Ecto neural progenitor cell (in vitro differentiated cells): Measurements from ENCODE around the gene CTSW.

Experiments used
- DNase-seq: peaks from one replicate; pipeline ENCODE4 v3.0.0-alpha.2; 2018; ENCODE audit warnings: low spot score

The CTSW gene

GRCh38 chr11:65903068-65903481 lies 23.4 kb downstream of the CTSW start:
- DNase-seq, result no peak

- DNase-seq, result no peak
Measured at GRCh38 chr11:65903715-65904114, 24.1 kb downstream of the CTSW start.

- DNase-seq, result no peak
Measured at GRCh38 chr11:65906602-65907001, 27.0 kb downstream of the CTSW start.

DNA sequence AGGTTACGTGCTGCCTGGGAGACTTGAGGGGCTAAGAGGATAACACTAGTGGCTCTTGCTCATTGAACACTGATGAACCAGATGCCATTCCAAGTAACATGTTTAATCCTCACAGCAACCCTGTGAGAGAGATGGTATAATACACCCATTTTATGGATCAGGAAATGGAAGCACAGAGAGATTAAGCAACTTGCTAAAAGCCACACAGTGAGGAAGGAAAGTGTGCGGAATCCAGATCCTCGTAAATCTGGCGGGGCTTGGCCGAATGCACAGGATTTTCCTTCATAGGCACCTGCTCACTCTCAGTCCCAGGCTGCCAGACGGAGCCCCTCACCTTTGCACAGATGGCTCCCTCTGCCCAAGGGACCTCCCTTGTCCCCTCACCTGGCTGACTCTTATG lies 28.2 kb downstream of the CTSW start:
- DNase-seq, result no peak

DNA sequence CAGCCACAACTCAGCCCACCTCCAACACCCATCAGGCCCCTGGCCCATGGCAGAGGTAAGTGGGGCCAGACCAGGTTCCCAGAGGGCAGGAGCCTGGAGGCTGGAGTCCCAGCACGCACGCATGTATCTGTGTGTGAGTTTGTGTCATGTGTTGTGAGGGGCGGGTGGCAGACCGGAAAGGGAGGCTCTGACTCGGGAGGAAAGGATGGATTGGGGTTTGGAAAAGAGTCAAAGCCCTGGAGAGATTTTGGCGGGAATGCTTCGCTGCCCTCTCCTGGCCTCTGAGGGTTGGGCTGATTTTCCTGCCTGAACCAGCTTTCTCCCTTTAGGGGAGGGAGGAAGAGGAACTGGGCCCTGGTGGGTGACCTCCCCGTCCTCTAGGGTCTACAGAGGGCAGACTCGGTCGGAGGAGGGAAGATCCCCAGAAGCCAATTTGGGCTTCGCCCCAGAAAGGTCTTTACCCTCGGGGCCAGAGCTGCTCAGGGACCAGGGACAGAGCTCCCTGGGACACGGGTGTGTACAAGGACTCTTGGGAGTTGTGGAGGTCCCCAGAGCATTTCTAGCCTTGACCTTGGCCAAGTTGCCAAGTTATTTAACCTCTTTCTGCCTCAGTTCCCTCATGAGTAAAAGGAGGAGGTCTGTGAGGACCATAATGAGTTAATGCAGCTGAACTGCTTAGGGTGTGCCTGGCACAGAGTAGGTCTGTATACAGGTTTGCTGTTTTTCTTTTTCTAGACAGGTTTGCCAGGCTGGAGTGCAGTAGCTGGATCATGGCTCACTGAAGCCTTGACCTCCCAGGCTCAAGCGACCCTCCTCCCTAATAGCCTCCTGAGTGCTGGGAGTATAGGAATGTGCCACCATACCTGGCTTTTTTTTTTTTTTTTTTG lies 32.3 kb downstream of the CTSW start:
- peak; percentile 59 for DNase-seq

GRCh38 chr11:65912845-65913244 lies 33.2 kb downstream of the CTSW start:
- DNase-seq, result no peak

GRCh38 chr11:65915101-65915820 lies 35.6 kb downstream of the CTSW start:
- no peak for DNase-seq

DNA sequence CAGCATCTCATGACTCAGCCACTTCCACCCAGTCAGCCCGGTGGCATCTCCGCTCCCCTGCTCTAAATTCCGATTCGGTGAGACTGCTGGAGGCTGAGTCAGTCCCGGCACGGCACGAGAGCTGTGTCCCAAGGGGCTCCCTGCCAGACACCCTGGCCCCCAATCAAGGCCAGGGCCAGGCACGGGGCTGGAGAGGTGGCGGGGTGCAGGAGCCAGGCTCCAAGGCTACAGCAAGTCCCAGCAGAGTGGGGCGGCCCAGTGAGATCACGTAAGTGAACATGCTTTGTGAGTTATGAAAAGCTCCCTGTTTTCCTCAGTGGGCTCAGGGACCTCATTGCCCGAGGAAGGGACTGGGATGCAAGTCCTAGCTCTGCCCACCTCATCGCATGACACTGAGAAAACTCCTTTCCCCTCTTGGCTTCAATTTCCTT lies 36.2 kb downstream of the CTSW start:
- DNase-seq, result no peak

GRCh38 chr11:65916391-65916790 lies 36.8 kb downstream of the CTSW start:
- no peak for DNase-seq

DNA sequence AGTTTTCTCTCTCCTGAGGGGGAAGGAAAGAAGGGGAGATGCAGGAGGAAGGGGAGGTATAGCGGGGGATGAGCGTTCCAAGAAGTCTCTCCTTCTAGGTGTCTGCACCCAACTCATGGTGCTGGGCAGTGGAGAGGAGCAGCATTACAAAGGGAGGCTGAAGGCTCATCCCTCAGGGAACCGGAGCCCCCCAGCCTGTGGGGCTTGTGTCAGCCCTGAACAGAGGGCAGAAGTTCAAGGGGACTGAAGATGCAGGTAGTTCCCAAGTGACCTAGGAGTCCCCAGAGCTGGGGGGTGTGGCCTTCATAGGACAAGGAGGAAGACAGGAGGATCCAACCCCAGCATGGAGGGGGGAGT lies 37.4 kb downstream of the CTSW start:
- DNase-seq, result no peak

GRCh38 chr11:65917434-65918210 lies 38.0 kb downstream of the CTSW start:
- no peak for DNase-seq

GRCh38 chr11:65918211-65919140 lies 38.8 kb downstream of the CTSW start, which contains the start of gene C11orf68:
Gene C11orf68 (minus strand): TSS chr11:65919062. CDS start chr11:65919031, 31 bp downstream.
- DNase-seq, result no peak

GRCh38 chr11:65919141-65919572 lies 39.5 kb downstream of the CTSW start, which contains the start of gene DRAP1:
Gene DRAP1 (plus strand): TSS chr11:65919426. CDS start chr11:65919502, 76 bp downstream.
- peak; percentile 100 for DNase-seq

DNA sequence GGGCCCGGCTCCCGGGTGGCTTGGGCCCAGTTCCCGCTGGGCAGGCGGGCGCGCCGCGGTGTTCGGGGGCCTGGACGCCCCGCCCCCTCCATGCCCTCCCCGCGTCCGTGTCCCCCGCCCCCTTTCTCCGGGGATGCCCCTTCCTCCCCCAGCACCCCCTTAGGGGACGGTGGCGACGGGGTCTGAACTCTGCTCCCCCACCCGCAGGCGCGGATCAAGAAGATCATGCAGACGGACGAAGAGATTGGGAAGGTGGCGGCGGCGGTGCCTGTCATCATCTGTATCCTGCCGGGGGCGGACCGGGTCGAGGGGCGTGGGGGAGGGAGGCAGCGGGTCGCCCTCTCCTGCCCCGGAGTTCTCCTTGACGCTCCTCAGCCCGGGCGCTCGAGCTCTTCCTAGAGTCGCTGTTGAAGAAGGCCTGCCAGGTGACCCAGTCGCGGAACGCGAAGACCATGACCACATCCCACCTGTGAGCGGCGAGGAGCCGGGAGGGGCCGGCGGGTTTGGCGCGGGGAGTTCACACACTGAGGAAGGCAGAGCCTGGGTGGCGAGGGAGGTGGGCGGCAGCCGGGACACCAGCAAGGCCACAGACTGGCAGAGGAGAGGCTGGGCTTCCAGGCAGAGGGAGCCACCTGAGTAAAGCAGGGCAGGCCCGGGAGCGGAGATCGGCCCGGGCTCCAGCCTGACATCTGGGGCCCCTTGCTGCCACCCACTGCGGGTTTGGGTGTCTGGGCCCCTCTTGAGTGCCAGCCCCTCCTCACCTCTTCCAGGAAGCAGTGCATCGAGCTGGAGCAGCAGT lies 40.1 kb downstream of the CTSW start:
- DNase-seq, result peak; percentile 78

- no peak for DNase-seq
Measured at GRCh38 chr11:65920372-65920802, 40.8 kb downstream of the CTSW start.

- DNase-seq, result no peak
Measured at GRCh38 chr11:65921033-65921555, 41.5 kb downstream of the CTSW start.

DNA sequence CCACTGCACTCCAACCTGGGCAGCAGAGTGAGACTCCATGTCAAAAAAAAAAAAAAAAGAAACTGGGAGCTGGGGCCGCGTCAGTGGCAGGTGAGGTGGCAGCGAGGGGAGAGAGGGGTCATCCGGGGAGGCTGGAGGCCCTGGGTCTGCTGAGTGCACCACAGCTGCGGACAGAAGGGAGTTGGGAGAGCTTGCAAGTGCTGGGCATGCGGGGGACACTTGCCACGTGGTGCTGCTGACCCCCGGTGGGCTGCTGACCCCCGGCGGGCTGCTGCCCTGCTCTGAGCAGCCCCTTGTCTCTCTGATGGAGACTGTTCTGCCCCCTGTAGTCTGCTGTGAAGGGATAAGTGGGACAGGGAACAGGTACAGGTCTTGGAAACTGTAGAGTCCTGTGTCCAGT lies 42.2 kb downstream of the CTSW start:
- DNase-seq, result no peak

- DNase-seq, result no peak
Measured at GRCh38 chr11:65922565-65922964, 42.9 kb downstream of the CTSW start.

DNA sequence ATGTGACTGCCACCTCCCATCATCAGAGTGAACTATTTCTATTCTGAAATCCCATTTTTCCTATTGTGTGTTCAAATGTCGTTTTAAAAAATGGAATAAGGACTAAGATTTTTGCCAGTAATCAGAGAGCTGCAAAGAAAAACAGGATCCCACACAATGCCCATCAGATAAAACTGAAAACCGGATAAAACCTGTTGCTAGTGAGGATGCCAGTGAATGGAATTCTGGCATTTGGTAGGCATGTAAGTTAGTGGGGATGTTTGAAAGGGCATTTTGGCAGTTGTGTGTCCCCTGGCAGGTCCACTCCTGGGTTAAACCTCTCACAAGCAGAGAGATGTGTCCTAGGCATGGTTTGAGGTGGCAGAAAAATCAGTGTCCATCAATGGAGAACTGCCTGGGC lies 45.8 kb downstream of the CTSW start:
- DNase-seq, result no peak

DNA sequence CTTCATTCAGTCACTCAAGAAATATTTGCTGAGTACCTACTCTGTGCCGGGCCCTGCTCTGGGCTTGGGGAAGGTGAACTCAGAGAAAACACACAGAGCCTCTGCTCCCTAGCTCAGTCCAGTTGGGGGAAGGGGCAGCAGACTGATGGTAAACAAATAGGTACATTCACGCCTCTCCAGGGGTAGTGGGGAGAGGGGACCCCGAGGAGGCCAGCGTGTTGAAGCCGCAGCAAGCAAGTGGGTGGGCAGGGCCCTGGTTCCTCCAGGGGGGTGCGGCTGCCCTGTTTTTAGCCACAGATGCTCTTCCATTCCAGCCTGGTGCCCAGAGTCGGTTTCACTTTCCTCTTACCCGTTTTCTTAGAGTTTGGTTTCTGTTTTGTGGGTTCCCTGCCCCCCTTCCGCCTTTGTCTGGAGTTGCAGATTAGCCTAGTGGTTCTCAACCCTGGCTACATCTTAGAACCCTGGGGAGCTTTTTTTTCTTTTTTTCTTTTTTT lies 48.3 kb downstream of the CTSW start:
- DNase-seq, result no peak
